Cardiac muscle cell (in vitro differentiated cells and primary cell): ENCODE results near the gene METTL13. TPM values are rescaled to one million over a fixed set of nuclear protein-coding genes. Genes with fewer than 3 reads are reported as not detected.
"Not testable (repeated sequence)": the region's sequence is repeated elsewhere in the genome, so short reads cannot be mapped to it uniquely, and the experiment has no call there.

Experiments
- DNase-seq, 2 donors: peaks; one replicate each; pipeline versions ENCODE4 v3.0.0 to v3.0.0-alpha.2; 2010 to 2017; ENCODE audit warnings: low read depth in 1 of 2, low spot score in 1 of 2
- H3K27ac ChIP-seq: fragments of 200-600 bp; sonication (generic); 2 replicates; pipeline ENCODE4 v1.5.1; 2016
- H3K27me3 ChIP-seq: fragments of 200-600 bp; sonication (generic); 2 replicates; pipeline ENCODE4 v1.6.0; 2016; ENCODE audit warnings: control low read depth
- H3K36me3 ChIP-seq: fragments of 200-600 bp; sonication (generic); 2 replicates; pipeline ENCODE4 v1.5.1; 2016; ENCODE audit warnings: control low read depth
- H3K4me1 ChIP-seq: fragments of 200-600 bp; sonication (generic); 2 replicates; pipeline ENCODE4 v1.8.1; 2017; ENCODE audit warnings: low read depth, mild to moderate bottlenecking, mixed run types
- H3K4me3 ChIP-seq: fragments of 200-600 bp; sonication (generic); 2 replicates; pipeline ENCODE4 v1.5.1; 2016; ENCODE audit warnings: mild to moderate bottlenecking
- H3K9me3 ChIP-seq: fragments of 200-600 bp; sonication (generic); 2 replicates; pipeline ENCODE4 v1.5.1; 2017; ENCODE audit warnings: low read depth, mild to moderate bottlenecking, control low read depth
- CTCF ChIP-seq: IDR thresholded peaks from 2 replicates; pipeline ENCODE4 v1.5.1; 2012; ENCODE audit warnings: low read depth, mild to moderate bottlenecking, low read length
- polyA plus RNA-seq: library from polyadenylated mRNA; unstranded; fragments of >200 nt; fragmentation: Nextera tagmentation; extraction: Ambion mirVana; gene quantifications from 2 replicates; pipeline ENCODE4 v1.2.1, GENCODE V29; 2016
- total RNA-seq: library from RNA; depleted of rRNA; stranded (reverse); fragments of >200 nt; gene quantifications from 2 replicates; pipeline ENCODE4 v1.2.3, GENCODE V29; 2016

METTL13 gene
- total and polyA plus RNA-seq, 2 experiments from 2014 or later = 19.1 to 21.6 TPM

GRCh38 chr1:171798765-171799164, 17.3 kb downstream of the METTL13 start:
- Histone ChIP-seq H3K4me1 (peaks cover 3% of the 10 kb centered on the region), H3K4me3 (no peak overlapping the region), H3K9me3 (no peaks in the 10 kb centered on the region), H3K27ac (no peak overlapping the region), H3K36me3 (peaks cover 18% of the 10 kb centered on the region), H3K27me3 (no peaks in the 10 kb centered on the region)
- peak in 1 of 2 donors; percentile 56 for DNase-seq
- TF ChIP-seq CTCF = no peak

- no peak for TF ChIP-seq CTCF
- peaks cover 3% of the 10 kb centered on the region for H3K4me1 ChIP-seq
- H3K27ac ChIP-seq = no peak overlapping the region
- H3K9me3 ChIP-seq = no peaks in the 10 kb centered on the region
- no peak overlapping the region for H3K4me3 ChIP-seq
- H3K36me3 ChIP-seq = peaks cover 14% of the 10 kb centered on the region
- peak in 1 of 2 donors; percentile 71 for DNase-seq
- H3K27me3 ChIP-seq = no peaks in the 10 kb centered on the region
Observed at GRCh38 chr1:171799166-171799565, 17.7 kb downstream of the METTL13 start.

GRCh38 chr1:171799698-171800097, 18.2 kb downstream of the METTL13 start:
- H3K4me1 ChIP-seq, H3K27ac ChIP-seq, DNase-seq, H3K36me3 ChIP-seq, H3K9me3 ChIP-seq, H3K4me3 ChIP-seq, H3K27me3 ChIP-seq: not testable (repeated sequence)

GRCh38 chr1:171800342-171800741, 18.9 kb downstream of the METTL13 start:
- Histone ChIP-seq H3K9me3 (no peaks in the 10 kb centered on the region), H3K4me3 (no peak overlapping the region), H3K36me3 (peaks cover 5% of the 10 kb centered on the region), H3K4me1 (peaks cover 3% of the 10 kb centered on the region), H3K27me3 (no peaks in the 10 kb centered on the region), H3K27ac (no peak overlapping the region)
- DNase-seq = no peak
- TF ChIP-seq CTCF = no peak

- DNase-seq = no peak
- no peaks in the 10 kb centered on the region for H3K9me3 ChIP-seq
- no peak overlapping the region for H3K4me3 ChIP-seq
- no peaks in the 10 kb centered on the region for H3K27me3 ChIP-seq
- TF ChIP-seq CTCF = no peak
- peaks cover 4% of the 10 kb centered on the region for H3K36me3 ChIP-seq
- H3K4me1 ChIP-seq = peaks cover 3% of the 10 kb centered on the region
- no peak overlapping the region for H3K27ac ChIP-seq
Observed at GRCh38 chr1:171800851-171801250, 19.4 kb downstream of the METTL13 start.

- no peak overlapping the region for H3K27ac ChIP-seq
Observed at GRCh38 chr1:171801487-171801891, 20.0 kb downstream of the METTL13 start.

More at GRCh38 chr1:171801487-171801891, 20.0 kb downstream of the METTL13 start:
- peak; percentile 80 for TF ChIP-seq CTCF
- no peaks in the 10 kb centered on the region for H3K27me3 ChIP-seq
- no peaks in the 10 kb centered on the region for H3K36me3 ChIP-seq
- H3K9me3 ChIP-seq = no peaks in the 10 kb centered on the region
- H3K4me3 ChIP-seq = no peak overlapping the region
- peak; percentile 63 to 73 for DNase-seq
- peaks cover 3% of the 10 kb centered on the region for H3K4me1 ChIP-seq
